ENCODE measurements around the gene SETD3.

The SETD3 gene

DNA sequence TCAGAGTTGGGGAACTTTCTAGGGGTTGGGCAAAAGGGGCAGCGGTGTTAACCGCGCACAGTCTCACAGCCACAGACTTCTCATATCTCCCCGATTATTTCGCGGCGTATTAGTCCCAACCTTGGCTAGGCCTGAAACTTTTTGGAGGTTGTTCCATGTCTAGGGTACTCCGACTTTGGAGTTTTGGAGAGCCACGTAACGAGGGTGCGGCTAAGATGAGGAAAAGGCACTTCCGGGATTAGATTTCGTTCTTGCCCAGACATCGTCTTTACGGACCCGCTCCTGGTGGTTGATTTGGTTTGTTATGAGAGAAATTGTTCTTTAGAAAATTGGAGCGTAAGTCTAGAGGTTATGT lies 1.1 kb upstream of the SETD3 start:
- DNase-seq = no peak

DNA sequence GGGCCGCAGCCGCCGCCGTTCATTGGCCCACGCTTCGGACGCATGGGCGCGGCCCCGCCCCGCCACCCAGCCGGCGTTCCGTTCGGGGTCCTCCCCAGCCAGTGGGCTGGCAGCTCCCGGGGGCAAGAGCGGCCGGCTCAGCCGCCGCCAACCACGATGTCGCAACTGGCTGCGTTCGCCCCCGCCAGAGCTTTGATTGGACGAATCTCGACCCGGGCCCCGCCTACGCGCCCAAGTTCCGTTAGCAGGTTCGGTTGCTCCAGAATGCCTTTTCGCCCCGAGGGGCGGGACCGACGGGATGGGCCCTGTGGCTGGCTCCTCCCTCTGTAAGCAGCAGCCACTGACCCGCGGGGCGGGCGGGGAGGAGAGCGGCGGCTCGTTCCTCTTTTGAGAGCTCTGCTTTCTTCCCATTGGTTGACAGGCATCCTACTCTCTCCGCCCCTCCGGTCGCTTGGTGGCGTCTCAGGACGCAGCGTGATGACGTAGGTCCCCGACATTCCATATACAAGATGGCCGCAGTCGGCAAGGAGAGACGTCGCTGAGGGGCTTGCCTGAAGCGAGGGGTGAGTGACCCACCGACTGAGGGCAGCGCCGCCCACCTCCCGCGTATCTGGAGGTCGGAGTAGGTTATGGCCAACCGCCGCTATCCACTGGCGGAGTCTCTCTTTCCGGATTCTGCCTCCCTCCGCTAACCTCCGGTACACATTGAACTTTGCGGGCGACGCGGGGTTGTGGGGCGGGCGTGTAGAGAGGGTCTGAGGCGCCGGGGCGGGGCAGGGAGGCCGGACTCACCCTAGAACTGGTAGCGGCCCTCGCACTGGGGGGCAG lies 472 bp upstream of the SETD3 start, which contains the start of gene CCNK:
Gene CCNK (plus strand): TSS at position 493 of the 828 bp plus-strand sequence. CDS start 11,269 bp downstream, outside the sequence.
- peak; percentile 100 for DNase-seq

DNA sequence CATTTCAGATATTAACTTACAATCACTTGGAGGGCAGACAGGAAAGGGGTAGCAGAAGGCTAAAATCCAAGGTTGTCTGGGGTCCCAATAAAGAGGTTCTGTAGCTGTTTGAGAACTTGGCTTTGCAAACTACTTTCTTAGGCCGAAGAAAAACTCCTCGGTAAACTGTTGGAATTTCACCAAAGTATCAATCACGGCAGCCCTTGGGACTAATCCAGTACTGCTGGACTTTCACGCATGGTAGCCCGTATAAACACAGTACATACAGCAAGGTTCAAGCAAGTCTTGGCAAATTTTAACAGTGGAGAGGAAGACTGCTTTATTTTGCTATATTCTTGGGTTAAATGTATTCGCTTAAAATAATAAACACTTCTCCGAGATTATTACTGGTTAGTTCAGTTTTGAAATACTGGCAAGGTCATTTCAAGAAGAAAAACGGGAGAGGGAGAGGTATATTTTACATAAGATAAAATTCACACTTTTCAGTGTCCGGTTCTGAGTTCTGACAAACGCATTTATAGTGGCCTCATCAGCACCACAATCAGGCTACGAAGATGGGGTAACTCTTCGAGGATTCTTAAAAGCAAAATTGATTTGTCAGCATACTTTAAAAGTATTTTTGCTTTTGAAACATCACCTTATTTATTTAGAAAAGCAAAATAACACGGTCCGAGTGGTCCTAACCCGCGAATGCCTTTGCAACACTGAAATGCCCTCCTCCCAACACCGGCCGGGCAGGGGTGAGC lies 1.3 kb downstream of the SETD3 start:
- DNase-seq = no peak

DNA sequence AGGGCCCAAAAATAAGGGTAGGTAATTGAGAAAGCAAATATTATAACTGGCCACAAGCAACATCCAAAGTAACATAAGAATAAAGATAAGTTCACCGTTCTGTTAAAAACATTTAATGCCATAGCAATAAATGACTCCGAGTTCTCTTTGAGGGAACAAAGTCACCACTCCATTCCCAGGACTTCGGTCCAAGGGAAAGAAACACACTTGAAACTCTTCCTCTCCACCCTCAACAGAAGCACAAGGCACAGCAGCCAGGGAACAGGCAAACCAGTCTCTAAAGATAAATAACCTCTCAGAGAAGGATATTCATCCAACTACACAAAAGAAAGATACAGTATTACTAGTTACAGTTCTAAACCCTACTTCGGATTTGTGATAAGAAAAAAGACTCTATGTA lies 2.5 kb downstream of the SETD3 start:
- DNase-seq = no peak

DNA sequence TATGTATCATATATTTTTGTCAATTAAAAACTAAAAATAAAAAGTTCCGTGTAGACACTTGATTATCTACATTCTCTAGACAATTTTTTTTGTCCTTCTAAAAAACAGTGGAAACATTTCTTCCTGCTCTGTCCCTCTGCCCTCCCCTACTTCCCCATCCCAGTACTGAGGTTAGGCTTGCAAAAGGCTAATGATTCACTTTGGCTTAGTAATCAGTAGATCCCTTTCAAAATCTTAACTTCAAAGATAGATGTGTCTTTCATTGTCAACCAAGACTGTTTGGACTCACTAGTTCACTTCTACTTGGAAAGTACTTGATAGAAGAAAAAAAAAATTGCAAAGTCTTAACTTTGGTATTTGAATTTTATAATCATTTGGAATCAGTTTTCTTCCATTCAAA lies 3.8 kb downstream of the SETD3 start:
- no peak for DNase-seq

DNA sequence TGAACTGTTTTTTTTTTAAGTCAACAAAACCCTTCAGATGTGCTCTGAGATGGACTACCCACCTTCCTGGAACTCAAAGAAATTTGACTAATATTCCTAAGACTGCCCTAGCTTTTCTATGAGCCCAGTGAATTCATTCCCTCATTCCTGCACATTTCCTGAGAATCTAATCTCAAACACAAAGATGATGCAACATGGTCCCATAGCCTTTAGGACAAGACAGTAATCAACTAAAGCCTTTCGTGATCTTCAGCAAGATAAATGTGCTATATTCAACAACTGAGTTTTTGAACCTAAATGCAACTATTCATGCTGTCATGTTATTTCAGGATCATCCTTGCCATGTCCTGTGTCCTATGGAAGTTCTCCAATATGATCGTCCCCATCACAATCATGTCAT lies 5.0 kb downstream of the SETD3 start:
- no peak for DNase-seq

DNA sequence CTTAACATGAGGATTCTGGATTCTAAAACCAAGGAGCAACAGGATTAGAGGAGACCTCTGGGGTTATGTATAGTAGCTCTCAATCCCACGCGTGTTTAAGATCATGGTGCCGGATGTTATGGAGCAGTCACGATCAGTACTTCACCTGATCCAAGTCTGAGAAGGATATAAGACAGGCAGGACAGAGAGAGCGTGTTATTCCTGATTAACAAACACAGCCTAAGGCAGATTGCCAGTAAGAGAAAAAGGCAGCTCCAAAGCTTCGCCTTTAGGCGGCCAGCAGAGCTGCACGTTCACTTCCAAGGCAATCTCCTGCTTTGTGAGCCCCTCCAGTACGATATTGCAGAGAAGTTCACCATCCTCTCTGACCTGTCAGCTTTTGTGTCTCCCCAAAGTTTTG lies 5.5 kb downstream of the SETD3 start:
- DNase-seq = no peak

DNA sequence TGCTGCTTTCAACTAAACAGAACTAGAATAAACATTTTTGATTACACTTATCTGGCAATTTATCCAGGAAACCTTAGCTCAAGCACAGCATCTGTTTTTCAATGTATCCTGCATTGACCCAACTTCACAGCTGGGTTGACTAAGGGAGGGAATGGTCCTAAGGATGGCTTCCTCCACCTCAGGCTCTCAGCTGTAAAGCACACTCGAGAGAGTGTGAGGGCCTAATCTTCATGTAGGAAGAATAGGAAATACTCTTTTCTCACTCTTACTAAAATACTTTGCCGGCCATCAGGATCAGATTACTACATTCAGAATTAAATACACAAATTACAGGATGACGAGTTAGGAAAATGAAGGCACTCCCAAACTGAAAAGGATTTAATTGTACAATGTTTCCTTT lies 7.2 kb downstream of the SETD3 start:
- DNase-seq = no peak

DNA sequence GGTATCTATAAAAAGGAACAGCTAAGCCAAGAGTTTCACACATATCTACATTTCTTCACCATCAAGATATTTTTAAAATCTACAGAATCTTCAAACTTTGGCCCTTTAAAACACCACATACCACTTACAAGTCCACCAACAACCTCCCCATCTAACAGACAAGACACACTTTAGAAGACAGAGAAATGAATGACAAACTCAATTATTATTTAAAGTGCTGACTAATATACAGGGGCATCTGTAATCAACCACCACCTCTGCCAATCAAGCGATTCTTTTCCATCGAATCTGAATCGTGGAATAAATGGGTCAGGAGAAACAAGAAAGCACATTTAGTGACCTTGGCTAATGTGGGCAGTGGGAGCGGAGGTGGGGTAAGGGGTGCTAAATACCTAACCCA lies 7.7 kb downstream of the SETD3 start:
- DNase-seq = no peak

DNA sequence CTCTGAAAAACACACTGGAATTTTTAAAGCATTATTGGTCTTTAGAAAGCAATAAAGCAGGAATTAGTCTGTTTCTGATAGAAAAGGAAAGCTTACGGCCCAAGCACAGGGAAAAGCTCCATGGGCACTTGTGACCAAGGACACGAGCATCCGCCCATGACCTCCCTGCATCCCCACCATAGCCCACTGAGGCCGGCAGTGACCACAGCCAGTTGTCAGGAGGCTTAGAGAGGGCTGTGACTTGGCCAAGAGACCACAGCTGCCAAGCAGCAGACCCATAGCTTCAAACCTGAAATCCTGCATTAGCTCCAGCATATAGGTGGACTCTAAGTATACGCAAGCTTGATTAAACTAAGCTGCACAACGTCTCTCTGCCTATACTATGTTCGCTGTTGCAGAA lies 8.9 kb downstream of the SETD3 start:
- DNase-seq = no peak

DNA sequence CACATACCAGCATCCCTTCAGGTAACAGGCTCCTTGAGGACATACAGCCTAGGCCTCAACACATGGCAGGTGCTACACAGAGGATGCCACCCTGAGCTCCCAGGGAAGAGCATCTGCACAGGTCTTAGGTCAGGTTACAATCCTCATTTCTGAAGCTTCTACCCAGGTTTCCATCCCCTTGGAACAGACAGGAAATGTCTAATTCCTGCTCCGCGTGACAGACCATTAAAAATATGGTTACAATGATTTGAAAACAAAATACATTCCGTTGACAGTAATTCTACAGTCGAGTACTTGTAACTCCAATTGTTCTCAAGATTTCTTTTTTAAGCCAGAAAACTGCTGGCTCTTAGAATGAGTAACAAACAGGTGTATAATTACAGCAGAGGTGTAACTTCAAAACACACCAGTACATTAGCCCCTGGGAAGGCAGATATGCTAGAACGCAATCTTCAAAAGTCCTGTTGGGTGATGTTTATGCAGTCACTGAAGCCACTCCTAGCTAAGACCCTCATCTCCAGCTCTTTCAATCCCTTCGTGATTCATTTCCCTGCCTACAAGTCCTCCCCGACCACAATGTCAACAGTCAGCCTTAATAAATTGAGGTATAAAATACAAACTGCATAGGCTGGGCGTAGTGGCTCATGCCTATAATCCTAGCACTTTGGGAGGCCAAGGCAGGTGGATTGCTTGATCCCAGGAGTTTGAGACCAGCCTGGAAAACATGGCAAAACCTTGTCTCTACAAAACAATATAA lies 11.6 kb downstream of the SETD3 start:
- no peak for DNase-seq

DNA sequence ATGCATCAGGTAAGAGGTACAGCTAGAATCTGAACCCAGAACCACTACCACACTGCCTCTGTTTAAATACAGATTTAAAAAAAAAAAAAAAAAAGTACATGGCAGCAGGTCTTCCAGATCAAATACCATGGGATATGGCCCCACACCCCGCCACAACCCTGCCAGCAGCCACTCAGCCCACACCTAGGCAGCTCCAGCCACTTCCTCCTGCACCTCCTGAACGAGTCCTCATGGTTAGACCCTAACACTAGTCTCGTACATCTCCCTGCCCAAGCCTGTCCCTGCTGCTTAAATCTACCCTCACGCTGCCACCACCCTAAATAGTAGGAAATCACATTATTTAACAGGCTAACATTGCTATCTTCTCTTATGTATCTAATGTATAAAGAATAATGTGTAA lies 12.6 kb downstream of the SETD3 start:
- DNase-seq = no peak

DNA sequence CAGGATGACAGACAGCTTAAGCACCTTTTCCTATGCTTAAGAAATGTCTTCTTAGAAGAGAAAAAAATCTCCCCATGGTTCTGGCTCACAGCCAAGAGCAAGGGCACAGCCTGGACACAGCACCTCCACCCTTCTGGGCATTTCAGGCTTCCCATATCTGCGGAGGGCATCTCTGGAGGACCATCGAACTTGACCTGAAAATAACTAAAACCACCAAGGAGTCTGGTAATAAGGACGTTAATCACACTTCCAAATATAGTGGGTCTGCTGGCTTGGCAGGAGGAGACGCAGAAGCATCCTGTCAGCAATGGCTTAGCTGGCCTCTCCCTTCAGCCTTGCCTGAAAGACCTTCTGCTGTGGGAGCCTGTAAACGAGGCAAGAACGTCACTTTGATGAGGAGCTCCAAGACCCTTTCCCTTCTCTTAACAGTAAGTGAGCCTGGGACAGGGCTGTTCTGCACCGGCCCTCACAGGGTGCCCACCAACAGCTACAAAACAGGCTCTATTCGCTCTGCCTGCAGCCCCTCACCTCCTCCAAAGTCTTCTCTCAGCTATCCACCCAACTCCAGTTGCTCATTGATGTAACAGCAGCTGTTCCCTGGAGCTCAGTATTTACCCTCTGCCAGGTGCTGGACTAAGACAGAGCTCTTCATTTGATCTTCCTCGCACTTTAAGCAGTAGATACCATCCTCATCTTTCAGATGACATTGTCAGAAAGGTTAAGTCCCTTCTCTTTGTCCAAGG lies 13.2 kb downstream of the SETD3 start:
- no peak for DNase-seq

DNA sequence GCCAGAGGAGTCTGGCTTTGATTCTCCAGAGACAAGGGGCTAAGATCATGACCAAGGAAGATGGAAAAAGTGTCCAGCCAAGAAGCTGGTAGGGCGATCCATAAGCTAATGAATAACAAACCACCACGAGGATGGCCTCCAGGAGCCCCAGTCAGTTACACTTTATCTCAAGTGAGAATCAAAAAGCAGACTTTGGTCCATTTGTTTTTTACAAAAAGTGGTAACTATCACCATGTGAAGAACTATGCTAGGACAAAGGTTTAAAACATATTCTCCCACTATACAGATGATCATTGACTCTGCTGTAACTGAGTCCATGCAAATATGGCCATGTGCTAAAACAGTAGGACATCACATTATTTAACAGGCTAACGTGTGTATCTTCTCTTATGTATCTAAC lies 13.9 kb downstream of the SETD3 start:
- DNase-seq = no peak

DNA sequence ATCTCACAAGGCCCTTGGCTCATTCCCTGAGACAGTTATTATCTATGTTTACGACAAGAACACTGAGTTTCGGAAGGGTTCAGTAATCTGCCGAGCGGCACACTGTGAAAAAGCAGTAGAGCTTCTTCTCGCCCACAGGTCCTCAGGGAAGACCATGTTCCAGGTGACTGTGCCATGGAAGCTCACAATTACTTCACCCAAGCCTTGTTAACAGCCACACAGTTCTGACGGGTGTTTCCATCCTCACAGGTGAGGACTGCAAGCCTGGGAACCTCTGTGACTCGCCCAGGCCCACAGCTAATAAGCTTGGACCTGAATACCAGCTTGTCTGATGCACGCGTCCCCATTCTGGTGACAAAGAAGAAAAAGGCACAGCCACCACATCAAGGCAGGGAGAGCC lies 15.4 kb downstream of the SETD3 start:
- DNase-seq = no peak

DNA sequence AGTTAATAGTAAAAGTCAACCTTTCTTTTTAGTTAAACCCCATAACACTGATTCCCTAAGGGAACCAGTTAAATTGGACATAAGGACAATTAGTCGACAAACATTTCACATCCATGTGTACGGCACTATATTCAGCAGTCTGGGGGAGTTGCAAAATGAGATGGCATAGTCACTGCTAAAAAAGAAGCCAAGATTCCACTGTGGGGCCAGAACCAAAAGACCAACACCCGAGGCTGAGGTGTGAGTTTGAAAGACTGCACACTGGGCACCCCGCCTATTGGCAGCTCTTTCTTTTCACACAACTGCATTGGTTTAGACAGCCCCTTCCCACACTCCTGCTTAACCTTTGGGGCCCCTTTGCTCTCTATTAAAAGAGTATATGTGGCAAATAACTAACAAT lies 16.7 kb downstream of the SETD3 start:
- DNase-seq = no peak

DNA sequence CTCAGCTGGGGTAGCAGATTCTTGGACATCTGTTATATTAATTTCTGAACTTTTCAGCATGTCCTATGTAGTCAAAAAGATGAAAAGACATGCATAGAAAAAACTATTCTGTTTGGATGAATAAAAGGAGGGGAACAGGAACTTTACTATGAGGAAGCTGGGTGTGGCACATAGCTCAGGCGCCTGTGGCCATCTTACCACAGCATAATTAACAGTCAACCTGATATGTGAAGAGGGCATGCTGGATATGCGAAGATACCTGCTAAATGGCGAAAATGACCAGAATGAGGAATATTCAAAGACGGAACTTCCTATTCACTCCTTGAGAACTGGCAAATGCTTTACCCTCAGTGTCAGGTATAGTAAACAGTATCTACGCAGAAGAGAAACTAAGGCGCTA lies 18.4 kb downstream of the SETD3 start:
- DNase-seq = no peak

DNA sequence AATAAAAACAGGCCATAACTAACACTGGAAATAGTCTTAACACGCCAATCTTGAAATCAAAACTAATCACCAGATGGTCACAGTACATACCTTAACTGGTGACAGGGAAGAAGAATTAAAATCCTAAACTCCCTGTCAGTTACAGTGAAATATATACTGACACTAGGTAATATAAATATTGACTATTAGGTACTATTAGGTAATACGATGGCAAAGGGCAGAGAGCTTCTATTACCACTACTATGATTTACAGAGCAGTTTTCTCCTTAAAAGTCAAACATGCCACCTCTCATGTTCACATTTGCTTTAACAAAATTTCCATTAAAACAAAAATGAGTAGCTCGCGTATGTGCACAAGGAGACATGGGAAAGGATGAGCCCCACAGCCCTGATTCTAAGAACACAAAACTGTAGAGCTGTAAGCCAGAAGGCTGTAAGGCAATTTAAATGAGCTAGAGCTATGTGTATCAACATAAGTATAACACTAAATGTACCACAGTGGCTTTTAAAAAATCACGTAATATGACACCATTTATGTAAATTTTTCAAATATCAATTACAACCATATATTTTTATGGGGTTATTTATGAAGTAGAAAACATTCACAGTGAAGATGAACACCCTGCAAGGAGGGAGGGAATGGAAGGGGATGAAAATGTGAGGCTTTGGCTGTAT lies 19.1 kb downstream of the SETD3 start:
- no peak for DNase-seq

DNA sequence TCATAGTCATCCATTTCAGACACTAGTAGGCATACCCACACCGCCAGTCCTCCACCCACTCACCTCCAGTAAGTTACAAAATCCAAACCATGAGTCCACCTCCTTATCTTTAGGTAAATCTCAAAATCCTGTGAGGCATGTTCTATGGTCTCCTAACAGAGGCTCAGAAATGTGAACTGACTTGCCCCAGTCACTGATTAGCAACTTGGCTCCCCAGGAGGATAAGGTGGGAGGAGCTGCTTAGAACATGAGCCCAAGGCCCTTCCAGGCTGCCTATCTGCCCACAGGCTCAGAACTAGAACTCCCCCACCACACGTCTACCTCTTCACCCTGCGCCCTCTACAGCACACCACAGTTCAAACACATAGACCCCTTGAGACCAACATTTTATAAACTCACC lies 19.9 kb downstream of the SETD3 start:
- DNase-seq = no peak

DNA sequence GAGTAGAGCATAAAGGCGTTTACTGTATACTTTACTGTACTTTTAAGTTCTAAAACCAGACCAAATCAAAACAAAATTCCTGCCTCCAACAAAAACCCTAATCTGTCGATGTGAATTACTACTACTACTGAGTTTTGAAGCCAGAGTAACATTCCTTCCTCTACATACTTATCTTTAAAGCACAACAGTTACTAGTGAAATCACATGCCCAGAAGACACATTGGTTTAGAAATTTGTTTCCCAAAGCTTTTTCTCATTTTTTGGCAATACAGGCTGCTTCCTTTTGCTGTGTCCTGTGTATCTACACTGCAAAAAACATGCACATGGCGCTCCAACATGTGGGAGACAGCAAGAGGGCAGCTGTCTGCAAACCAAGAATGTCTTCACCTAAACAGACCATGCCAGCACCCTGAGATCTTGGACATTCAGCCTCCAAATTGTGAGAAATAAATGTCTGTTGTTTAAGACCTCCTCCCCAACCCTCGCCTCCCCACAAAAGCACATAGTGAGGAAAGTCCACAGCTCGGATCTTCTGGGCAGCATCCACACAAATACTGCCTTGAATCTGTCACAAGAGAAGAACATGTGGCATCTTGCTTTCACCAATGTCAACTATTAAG lies 21.1 kb downstream of the SETD3 start:
- DNase-seq = no peak

DNA sequence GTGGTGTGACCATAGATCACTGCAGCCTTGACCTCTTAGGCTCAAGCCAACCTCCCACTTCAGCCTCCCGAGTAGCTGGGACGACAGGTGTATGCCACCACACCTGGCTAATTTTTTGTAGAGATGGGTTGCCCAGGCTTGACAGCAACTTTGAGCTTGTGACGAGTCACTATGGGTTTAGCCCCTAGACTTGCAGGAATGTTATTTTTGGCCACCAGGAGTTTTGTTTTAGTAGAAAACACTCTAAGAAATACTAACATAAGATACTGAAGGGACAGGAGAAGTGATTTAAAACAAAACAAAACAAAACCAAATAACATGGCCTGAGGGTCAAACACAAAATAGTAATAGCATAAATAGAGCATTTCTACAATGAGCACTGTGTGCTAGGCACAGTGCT lies 26.4 kb downstream of the SETD3 start:
- no peak for DNase-seq

DNA sequence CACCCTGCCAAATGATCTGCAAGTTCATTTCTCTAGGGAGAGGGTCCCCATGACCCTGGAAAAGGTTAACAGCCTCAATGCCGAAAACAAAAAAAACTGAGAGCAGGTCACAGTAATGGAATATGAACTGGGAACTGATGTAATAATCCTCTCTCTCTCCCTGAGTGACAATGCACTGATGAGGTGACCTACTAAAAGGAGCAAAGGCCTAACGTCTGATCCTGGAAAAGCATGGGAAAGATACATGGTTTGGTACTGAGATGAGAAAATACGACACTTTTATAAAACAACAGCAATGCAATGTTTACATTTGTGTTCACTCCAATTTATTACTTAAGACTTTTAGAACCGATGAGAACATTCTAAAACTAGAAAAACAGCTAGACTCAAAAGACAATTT lies 27.7 kb downstream of the SETD3 start:
- no peak for DNase-seq

Data from NCI-H1092 treated with DMSO at 0.1 percent for 48 hours (cell line).